ENCODE results near the gene NCAPH2. TPM values are rescaled to one million over a fixed set of nuclear protein-coding genes. Genes with fewer than 3 reads are reported as not detected.

The NCAPH2 gene
- total and polyA plus RNA-seq, 2 of the 13 experiments (the other 11 are each of a cell fraction or from before 2014, with no cell fraction given), result 28.1 to 64.4 TPM

DNA sequence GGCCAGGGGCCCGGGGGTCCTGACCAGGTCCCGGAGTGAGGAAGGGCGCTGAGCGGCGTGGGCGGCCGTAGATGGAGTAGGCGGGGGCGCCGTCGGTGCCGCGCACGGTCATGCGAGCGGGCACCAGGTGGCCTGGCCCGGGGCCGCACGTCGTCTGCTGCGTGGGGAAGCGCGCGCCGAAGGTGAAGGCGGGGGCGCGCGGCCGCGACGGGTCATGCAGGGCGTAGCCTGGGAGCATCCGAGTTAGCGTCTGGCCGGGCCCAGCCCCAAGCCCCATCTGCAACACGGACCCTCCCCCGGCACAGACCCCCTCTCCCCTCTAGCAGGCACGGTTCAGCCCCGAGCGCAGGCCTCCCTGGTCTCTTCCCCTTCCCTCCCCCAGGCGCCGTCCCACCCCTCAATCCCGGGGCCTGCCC lies 23.5 kb downstream of the NCAPH2 start (continued):
- TF ChIP-seq SYNCRIP (IDR thresholded peaks at IDR 0.05; ENCODE audit: insufficient read depth, low read depth, low read length) (no peak), ZNF30 (CRISPR knock-in tag; IDR thresholded peaks at IDR 0.05) (no peak), THAP11 (CRISPR knock-in tag; IDR thresholded peaks at IDR 0.05) (no peak), ARNTL (CRISPR knock-in tag; IDR thresholded peaks at IDR 0.05) (no peak), ZNF160 (CRISPR knock-in tag; IDR thresholded peaks at IDR 0.05) (no peak), GTF3A (CRISPR knock-in tag; conservative IDR thresholded peaks at IDR 0.05) (no peak), EED (CRISPR knock-in tag; IDR thresholded peaks at IDR 0.05) (no peak), MAF1 (CRISPR knock-in tag; IDR thresholded peaks at IDR 0.05; ENCODE audit: borderline replicate concordance) (no peak), ZBTB21 (CRISPR knock-in tag; IDR thresholded peaks at IDR 0.05) (no peak), ZNF713 (CRISPR knock-in tag; IDR thresholded peaks at IDR 0.05) (no peak), ZNF337 (CRISPR knock-in tag; IDR thresholded peaks at IDR 0.05; ENCODE audit: borderline replicate concordance, low read depth) (no peak), MBNL3 (CRISPR knock-in tag; conservative IDR thresholded peaks at IDR 0.05) (no peak), ESRRA (CRISPR knock-in tag; IDR thresholded peaks at IDR 0.05; ENCODE audit: low read depth) (0 out of 2 replicates have a peak, but pooled peaks have one; percentile 35), RBFOX2 (IDR thresholded peaks at IDR 0.05; ENCODE audit: low read depth, low read length) (peak; percentile 33; the same call in 1 of the 2 replicates), POGZ (CRISPR knock-in tag; IDR thresholded peaks at IDR 0.05) (no peak), PHF21A (CRISPR knock-in tag; IDR thresholded peaks at IDR 0.05) (no peak), SP2 (CRISPR knock-in tag; IDR thresholded peaks at IDR 0.05) (0 out of 2 replicates have a peak, but pooled peaks have one; percentile 31), NFIC (IDR thresholded peaks at IDR 0.05; ENCODE audit: low read length) (no peak), REXO4 (CRISPR knock-in tag; IDR thresholded peaks at IDR 0.05; ENCODE audit: borderline replicate concordance) (no peak), MAFG (CRISPR knock-in tag; IDR thresholded peaks at IDR 0.05) (no peak), RFX5 (IDR thresholded peaks at IDR 0.05; ENCODE audit: low read depth, low read length) (no peak), ZNF83 (CRISPR knock-in tag; IDR thresholded peaks at IDR 0.05; ENCODE audit: borderline replicate concordance) (no peak), NFE2L1 (CRISPR knock-in tag; IDR thresholded peaks at IDR 0.05; ENCODE audit: borderline replicate concordance) (no peak), TBX2 (CRISPR knock-in tag; IDR thresholded peaks at IDR 0.05; ENCODE audit: borderline replicate concordance) (no peak), ZNF569 (CRISPR knock-in tag; IDR thresholded peaks at IDR 0.05; ENCODE audit: borderline replicate concordance) (no peak), ZNF788 (CRISPR knock-in tag; IDR thresholded peaks at IDR 0.05; ENCODE audit: borderline replicate concordance) (no peak), HOXA9 (CRISPR knock-in tag; IDR thresholded peaks at IDR 0.05; ENCODE audit: borderline replicate concordance) (no peak; the same call in 1 of the 2 replicates)
- TF ChIP-seq, protein P1, sequence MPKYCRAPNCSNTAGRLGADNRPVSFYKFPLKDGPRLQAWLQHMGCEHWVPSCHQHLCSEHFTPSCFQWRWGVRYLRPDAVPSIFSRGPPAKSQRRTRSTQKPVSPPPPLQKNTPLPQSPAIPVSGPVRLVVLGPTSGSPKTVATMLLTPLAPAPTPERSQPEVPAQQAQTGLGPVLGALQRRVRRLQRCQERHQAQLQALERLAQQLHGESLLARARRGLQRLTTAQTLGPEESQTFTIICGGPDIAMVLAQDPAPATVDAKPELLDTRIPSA (CRISPR knock-in tag; IDR thresholded peaks at IDR 0.05; ENCODE audit: borderline replicate concordance), result no peak
- TF ChIP-seq, protein P2, sequence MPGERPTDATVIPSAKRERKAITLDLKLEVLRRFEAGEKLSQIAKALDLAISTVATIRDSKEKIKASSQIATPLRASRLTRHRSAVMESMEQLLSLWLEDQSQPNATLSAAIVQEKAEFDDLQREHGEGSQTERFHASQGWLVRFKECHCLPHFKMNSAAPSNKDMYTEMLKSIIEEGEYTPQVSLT (CRISPR knock-in tag; IDR thresholded peaks at IDR 0.05; ENCODE audit: borderline replicate concordance, low read depth), result no peak
- TF ChIP-seq, protein P3, sequence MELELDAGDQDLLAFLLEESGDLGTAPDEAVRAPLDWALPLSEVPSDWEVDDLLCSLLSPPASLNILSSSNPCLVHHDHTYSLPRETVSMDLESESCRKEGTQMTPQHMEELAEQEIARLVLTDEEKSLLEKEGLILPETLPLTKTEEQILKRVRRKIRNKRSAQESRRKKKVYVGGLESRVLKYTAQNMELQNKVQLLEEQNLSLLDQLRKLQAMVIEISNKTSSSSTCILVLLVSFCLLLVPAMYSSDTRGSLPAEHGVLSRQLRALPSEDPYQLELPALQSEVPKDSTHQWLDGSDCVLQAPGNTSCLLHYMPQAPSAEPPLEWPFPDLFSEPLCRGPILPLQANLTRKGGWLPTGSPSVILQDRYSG (CRISPR knock-in tag; IDR thresholded peaks at IDR 0.05), result no peak
- TF ChIP-seq, protein P4, sequence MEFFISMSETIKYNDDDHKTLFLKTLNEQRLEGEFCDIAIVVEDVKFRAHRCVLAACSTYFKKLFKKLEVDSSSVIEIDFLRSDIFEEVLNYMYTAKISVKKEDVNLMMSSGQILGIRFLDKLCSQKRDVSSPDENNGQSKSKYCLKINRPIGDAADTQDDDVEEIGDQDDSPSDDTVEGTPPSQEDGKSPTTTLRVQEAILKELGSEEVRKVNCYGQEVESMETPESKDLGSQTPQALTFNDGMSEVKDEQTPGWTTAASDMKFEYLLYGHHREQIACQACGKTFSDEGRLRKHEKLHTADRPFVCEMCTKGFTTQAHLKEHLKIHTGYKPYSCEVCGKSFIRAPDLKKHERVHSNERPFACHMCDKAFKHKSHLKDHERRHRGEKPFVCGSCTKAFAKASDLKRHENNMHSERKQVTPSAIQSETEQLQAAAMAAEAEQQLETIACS (CRISPR knock-in tag; IDR thresholded peaks at IDR 0.05), result peak; percentile 86

All from HepG2 (cell line).